T-cell (primary cell): ENCODE results near the gene FTHL17. TPM values are rescaled to one million over a fixed set of nuclear protein-coding genes. Genes with fewer than 3 reads are reported as not detected.

Experiments
- ATAC-seq, 4 experiments: fragments of 200-7000 bp in 3 of 4; fragments of 150-1000 bp in 1 of 4; cut with Tn5 transposase; replicated peaks in 1 of 4; 1 replicate in 3 of 4; 2 replicates in 1 of 4; pipeline ENCODE4 v1.10.0; 2021; ENCODE audit warnings: moderate library complexity in 3 of 4, mild to moderate bottlenecking in 2 of 4, moderate number of reproducible peaks in 1 of 4
- CTCF ChIA-PET, 2 donors: fragments of 300-600 bp; sonication (Branson Sonifier 250); formaldehyde crosslinking; loops; one replicate each; lab custom pipeline; 2022; ENCODE audit warnings: antibody characterized with exemption in 2 of 2; lab: Charles Lee
- POLR2A ChIA-PET, 2 donors: fragments of 300-600 bp; sonication (Branson Sonifier 250); formaldehyde crosslinking; loops; one replicate each; lab custom pipeline; 2022; ENCODE audit warnings: antibody characterized with exemption in 2 of 2; lab: Charles Lee
- DNase-seq, 35 experiments: peaks; one replicate each; pipeline versions ENCODE4 v3.0.0 to v3.0.0-alpha.2; 2013 to 2023
- H3K27ac ChIP-seq: one replicate; pipeline ENCODE4 v1.5.1; 2013; ENCODE audit warnings: low read length
- H3K27me3 ChIP-seq, 2 experiments: replicated peaks in 1 of 2; 1 replicate in 1 of 2; 2 replicates in 1 of 2; pipeline versions ENCODE4 v1.6.1 to v1.7.0; 2013; ENCODE audit warnings: low read length in 1 of 2, mixed read lengths in 1 of 2; ENCODE audit not compliant: control insufficient read depth in 2 of 2, insufficient read depth in 2 of 2; ENCODE audit errors: extremely low read depth in 1 of 2
- H3K36me3 ChIP-seq, 2 donors: 1 replicate in 1 of 2; 2 replicates in 1 of 2; pipeline versions ENCODE4 v1.6.1 to v1.7.0; 2013; ENCODE audit warnings: low read length in 1 of 2; ENCODE audit not compliant: control insufficient read depth in 2 of 2, insufficient read depth in 1 of 2; ENCODE audit errors: extremely low read depth in 1 of 2
- H3K4me1 ChIP-seq, 2 experiments: 1 replicate in 1 of 2; 2 replicates in 1 of 2; pipeline versions ENCODE4 v1.6.1 to v1.7.0; 2013; ENCODE audit warnings: low read length in 2 of 2, mixed read lengths in 1 of 2; ENCODE audit not compliant: insufficient read depth in 2 of 2, control insufficient read depth in 1 of 2; ENCODE audit errors: extremely low read depth in 1 of 2
- H3K4me3 ChIP-seq, 2 donors: 1 replicate in 1 of 2; 2 replicates in 1 of 2; pipeline versions ENCODE4 v1.5.1 to v1.7.0; 2013; ENCODE audit warnings: mild to moderate bottlenecking in 2 of 2, low read length in 1 of 2, moderate library complexity in 1 of 2; ENCODE audit not compliant: control insufficient read depth in 1 of 2; ENCODE audit errors: extremely low read depth in 1 of 2
- H3K9me3 ChIP-seq: 2 replicates; pipeline ENCODE4 v1.7.0; 2013
- H3K27ac Mint-ChIP-seq, 2 donors: one replicate each; pipeline ENCODE4 v1.8.0; 2020 to 2021; ENCODE audit warnings: mild to moderate bottlenecking in 2 of 2, mixed read lengths in 2 of 2
- H3K27me3 Mint-ChIP-seq, 2 donors: one replicate each; pipeline ENCODE4 v1.8.0; 2021 to 2022; ENCODE audit warnings: mixed read lengths in 2 of 2
- H3K36me3 Mint-ChIP-seq: one replicate; pipeline ENCODE4 v1.8.0; 2021; ENCODE audit warnings: mixed read lengths
- H3K4me1 Mint-ChIP-seq, 3 donors: one replicate each; pipeline ENCODE4 v1.8.0; 2020 to 2022; ENCODE audit warnings: mixed read lengths in 3 of 3, mild to moderate bottlenecking in 1 of 3
- H3K4me3 Mint-ChIP-seq, 3 donors: one replicate each; pipeline ENCODE4 v1.8.0; 2020 to 2022; ENCODE audit warnings: mild to moderate bottlenecking in 3 of 3, mixed read lengths in 3 of 3, moderate library complexity in 3 of 3
- H3K9me3 Mint-ChIP-seq, 3 donors: one replicate each; pipeline ENCODE4 v1.8.0; 2020 to 2022; ENCODE audit warnings: mixed read lengths in 3 of 3
- WGBS: methylation state at CpG from one replicate; pipeline ENCODE4 v1.1.5; 2013; ENCODE audit warnings: missing lambda C conversion rate; ENCODE audit not compliant: insufficient coverage; 5-methylcytosine and 5-hydroxymethylcytosine counted together
- total RNA-seq, 35 experiments: library from RNA in 6 of 35; stranded (reverse) in 6 of 35; fragments of 120-200 nt in 1 of 35; gene quantifications; one replicate each; pipeline versions ENCODE4 v1.2.1 to v1.2.4 and lab custom pipeline; 2013 to 2026

FTHL17 gene
- total RNA-seq, 5 donors from 2014 or later (not counting 1 experiment from before 2014, with no cell fraction given), result not detected

DNA sequence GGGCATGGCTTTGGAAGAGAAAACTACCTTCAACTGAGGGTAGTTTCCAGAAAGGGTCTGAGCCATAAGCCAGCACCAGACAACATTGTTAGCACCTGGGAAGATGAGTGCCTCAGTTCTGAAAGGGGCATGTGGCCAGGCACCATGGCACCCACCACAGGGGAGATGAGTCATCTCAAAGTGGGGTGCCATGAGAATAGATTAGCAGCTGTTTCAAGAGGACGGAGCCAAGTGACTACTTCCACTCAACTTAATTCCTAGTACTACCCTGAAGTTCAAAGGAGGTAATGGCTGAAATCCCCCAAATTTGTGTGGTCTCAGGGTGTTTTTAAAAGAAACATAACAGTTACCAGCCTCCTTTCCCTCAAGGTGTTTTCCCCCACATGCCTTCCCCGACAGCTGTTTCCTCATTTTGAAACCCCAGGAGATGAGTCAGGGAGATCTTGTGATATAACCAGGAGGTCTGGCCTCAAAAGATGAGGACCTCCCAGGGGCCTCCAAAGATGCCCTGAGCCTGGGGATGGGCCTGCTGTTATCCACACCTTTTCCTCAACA is 27.8 kb upstream of the FTHL17 start:
- ATAC-seq (no peak), DNase-seq (no peak)
- Histone ChIP-seq H3K9me3 (no peaks in the 10 kb centered on the region), H3K4me1 (no peaks in the 10 kb centered on the region), H3K4me3 (no peak overlapping the region), H3K27me3 (no peaks in the 10 kb centered on the region), H3K27ac (no peak overlapping the region), H3K36me3 (no peaks in the 10 kb centered on the region)
- Mint-ChIP-seq H3K4me3 (no peak overlapping the region), H3K27ac (no peak overlapping the region), H3K4me1 (no peaks in the 10 kb centered on the region), H3K27me3 (peaks cover 0 to 9% of the 10 kb centered on the region in 2 donors), H3K36me3 (no peaks in the 10 kb centered on the region), H3K9me3 (peaks cover 0 to 12% (median 0%) of the 10 kb centered on the region in 3 donors)
- WGBS, result no CpG with 5 or more reads among the region's 2 CpGs
- ChIA-PET CTCF (no interaction called here), POLR2A (no interaction called here)

DNA sequence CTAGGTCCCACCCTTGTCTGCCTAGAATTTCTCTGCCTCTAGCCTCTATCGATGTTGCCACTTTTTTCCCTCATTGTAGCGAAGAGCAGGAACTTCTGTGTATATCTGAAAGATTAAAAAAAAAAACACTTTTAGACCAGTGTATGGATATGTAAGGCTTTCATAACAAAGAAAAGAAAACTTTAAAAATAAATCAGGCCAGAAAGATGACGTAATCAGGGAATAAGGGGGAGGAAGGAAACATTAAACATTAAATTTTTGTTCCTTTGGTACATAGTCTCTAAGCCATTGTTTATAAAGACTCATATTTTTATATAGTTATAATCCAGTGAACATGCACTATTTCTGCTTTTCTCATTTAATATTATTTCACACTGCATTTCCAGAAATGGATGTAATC is 26.2 kb upstream of the FTHL17 start:
- CTCF ChIA-PET, result no interaction called here
- Histone ChIP-seq H3K4me1 (no peaks in the 10 kb centered on the region), H3K36me3 (no peaks in the 10 kb centered on the region), H3K4me3 (no peak overlapping the region), H3K27me3 (no peaks in the 10 kb centered on the region), H3K27ac (no peak overlapping the region), H3K9me3 (no peaks in the 10 kb centered on the region)
- peaks cover 0 to 5% of the 10 kb centered on the region in 2 donors for H3K27me3 Mint-ChIP-seq
- ATAC-seq (no peak), DNase-seq (no peak)
- no peak overlapping the region for H3K4me3 Mint-ChIP-seq
- H3K9me3 Mint-ChIP-seq, result peaks cover 0 to 9% (median 0%) of the 10 kb centered on the region in 3 donors
- H3K36me3 Mint-ChIP-seq, result no peaks in the 10 kb centered on the region
- WGBS, result no CpG with 5 or more reads among the region's 3 CpGs
- POLR2A ChIA-PET, result no interaction called here
- H3K27ac Mint-ChIP-seq, result no peak overlapping the region
- H3K4me1 Mint-ChIP-seq, result no peaks in the 10 kb centered on the region

DNA sequence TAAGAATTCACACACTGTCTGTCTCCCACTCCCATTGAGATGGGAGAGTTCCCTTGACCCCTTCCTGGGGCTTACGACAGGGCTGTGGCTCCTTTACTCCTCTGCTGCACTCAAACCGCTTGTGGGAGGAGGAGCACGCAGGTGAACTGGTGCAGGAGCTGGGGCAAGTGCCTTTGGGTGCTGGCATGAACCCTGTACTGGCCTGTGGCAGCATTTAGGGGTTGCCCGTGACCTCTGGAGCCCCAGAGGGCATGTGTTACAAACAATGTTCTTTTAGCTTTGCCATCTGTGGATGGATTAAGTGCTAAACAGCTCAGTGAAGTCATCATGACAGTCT is 21.8 kb upstream of the FTHL17 start:
- Histone ChIP-seq H3K9me3 (no peaks in the 10 kb centered on the region), H3K36me3 (no peaks in the 10 kb centered on the region), H3K27me3 (no peaks in the 10 kb centered on the region), H3K4me3 (no peak overlapping the region), H3K4me1 (no peaks in the 10 kb centered on the region), H3K27ac (no peak overlapping the region)
- ATAC-seq (no peak), DNase-seq (no peak)
- ChIA-PET POLR2A (no interaction called here), CTCF (no interaction called here)
- no peak overlapping the region for H3K4me3 Mint-ChIP-seq
- peaks cover 0 to 9% (median 0%) of the 10 kb centered on the region in 3 donors for H3K9me3 Mint-ChIP-seq
- no CpG with 5 or more reads among the region's 4 CpGs for WGBS
- H3K4me1 Mint-ChIP-seq, result no peaks in the 10 kb centered on the region
- no peak overlapping the region for H3K27ac Mint-ChIP-seq
- H3K36me3 Mint-ChIP-seq, result no peaks in the 10 kb centered on the region
- peaks cover 0 to 5% of the 10 kb centered on the region in 2 donors for H3K27me3 Mint-ChIP-seq

DNA sequence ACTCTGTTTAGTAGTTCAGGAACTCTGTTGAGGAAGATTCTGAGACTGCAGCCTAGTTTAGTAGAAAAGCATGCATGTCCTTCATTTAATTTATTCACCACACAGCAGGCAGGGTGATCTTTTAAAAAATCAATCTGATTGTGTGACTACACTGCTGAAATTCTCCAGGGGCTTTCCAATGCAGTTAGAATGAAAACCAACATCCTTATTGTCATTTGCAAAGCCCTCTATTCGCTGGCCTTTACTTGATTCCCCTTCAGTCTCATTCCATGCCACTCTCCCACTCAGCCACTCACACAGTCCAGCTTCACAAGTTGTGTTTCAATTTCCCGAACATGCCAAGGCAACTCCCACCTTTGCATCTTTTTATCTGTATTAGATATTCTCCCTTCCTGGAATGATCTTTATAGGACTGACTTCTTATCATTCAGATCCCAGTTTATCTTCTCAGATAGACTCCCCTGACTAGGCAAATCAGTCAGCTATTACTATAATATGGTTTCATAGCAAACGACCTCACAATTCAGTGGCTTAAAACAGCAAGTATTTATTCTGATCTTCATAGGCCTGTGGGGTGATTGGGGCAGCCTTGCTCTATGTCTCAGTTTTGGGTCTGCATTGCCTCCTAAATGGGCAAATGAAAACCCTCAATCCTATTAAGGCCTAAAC is 21.3 kb upstream of the FTHL17 start:
- ChIA-PET POLR2A (no interaction called here), CTCF (no interaction called here)
- 57% methylated on average over 2 of the region's 3 CpGs for WGBS
- no peaks in the 10 kb centered on the region for H3K36me3 ChIP-seq
- Mint-ChIP-seq H3K27me3 (peaks cover 0 to 5% of the 10 kb centered on the region in 2 donors), H3K4me3 (no peak overlapping the region), H3K4me1 (no peaks in the 10 kb centered on the region), H3K9me3 (peaks cover 0 to 9% (median 0%) of the 10 kb centered on the region in 3 donors), H3K36me3 (no peaks in the 10 kb centered on the region), H3K27ac (no peak overlapping the region)
- no peak for DNase-seq
- no peaks in the 10 kb centered on the region for H3K4me1 ChIP-seq
- no peaks in the 10 kb centered on the region for H3K27me3 ChIP-seq
- H3K9me3 ChIP-seq, result no peaks in the 10 kb centered on the region
- H3K4me3 ChIP-seq, result no peak overlapping the region
- no peak overlapping the region for H3K27ac ChIP-seq
- ATAC-seq, result no peak

DNA sequence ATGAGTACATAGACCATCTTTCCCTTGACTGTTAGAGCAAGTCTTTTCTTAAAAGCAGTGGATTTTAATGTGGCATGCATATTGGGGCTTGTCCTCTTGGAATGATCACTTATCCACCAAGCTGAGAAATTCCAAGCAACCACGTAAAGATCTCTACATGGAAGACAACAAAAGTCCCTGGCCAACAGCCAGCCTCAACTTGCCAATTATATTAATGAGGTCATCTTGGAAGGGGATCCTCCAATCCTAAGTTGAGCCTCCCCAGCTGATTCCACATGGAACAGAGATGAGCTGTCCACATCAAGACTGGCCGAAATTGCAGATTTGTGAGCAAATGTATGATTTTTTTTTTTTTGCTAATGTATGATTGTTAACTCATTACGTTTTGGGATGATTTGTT is 20.6 kb upstream of the FTHL17 start:
- H3K27ac ChIP-seq, result no peak overlapping the region
- ATAC-seq (no peak), DNase-seq (no peak)
- WGBS, result no CpG with 5 or more reads among the region's 3 CpGs
- no peak overlapping the region for H3K4me3 ChIP-seq
- Mint-ChIP-seq H3K36me3 (no peaks in the 10 kb centered on the region), H3K27ac (no peak overlapping the region), H3K9me3 (peaks cover 0 to 9% (median 0%) of the 10 kb centered on the region in 3 donors), H3K4me3 (no peak overlapping the region), H3K27me3 (peaks cover 0 to 5% of the 10 kb centered on the region in 2 donors), H3K4me1 (no peaks in the 10 kb centered on the region)
- H3K27me3 ChIP-seq, result no peaks in the 10 kb centered on the region
- POLR2A ChIA-PET, result no interaction called here
- no peaks in the 10 kb centered on the region for H3K4me1 ChIP-seq
- no peaks in the 10 kb centered on the region for H3K9me3 ChIP-seq
- CTCF ChIA-PET, result no interaction called here
- no peaks in the 10 kb centered on the region for H3K36me3 ChIP-seq

DNA sequence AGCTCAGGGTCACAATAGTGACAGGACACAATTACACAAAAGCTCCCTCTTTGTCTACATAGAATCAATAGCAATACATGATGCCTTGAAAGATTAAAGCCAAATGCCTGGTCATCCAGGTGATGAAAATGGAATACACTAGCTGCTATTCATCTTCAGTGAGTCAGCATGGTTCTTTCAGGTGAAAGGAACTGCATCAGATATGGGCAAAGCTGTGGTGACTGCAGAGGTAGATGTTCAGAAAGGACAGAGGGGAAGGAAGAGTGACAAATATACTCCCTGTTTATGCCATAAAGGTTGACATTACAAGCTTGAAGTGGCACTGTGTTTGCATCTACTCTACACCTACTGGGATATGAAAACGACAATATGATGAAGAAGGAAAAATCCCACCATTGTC is 20.0 kb upstream of the FTHL17 start:
- H3K4me3 Mint-ChIP-seq, result no peak overlapping the region
- Histone ChIP-seq H3K27ac (no peak overlapping the region), H3K36me3 (no peaks in the 10 kb centered on the region), H3K9me3 (no peaks in the 10 kb centered on the region), H3K4me1 (no peaks in the 10 kb centered on the region), H3K4me3 (no peak overlapping the region), H3K27me3 (no peaks in the 10 kb centered on the region)
- ATAC-seq (no peak), DNase-seq (no peak)
- no CpG with 5 or more reads among the region's 1 CpG for WGBS
- H3K36me3 Mint-ChIP-seq, result no peaks in the 10 kb centered on the region
- H3K4me1 Mint-ChIP-seq, result no peaks in the 10 kb centered on the region
- H3K27me3 Mint-ChIP-seq, result peaks cover 0 to 11% of the 10 kb centered on the region in 2 donors
- ChIA-PET CTCF (no interaction called here), POLR2A (no interaction called here)
- H3K9me3 Mint-ChIP-seq, result peaks cover 0 to 7% (median 0%) of the 10 kb centered on the region in 3 donors
- H3K27ac Mint-ChIP-seq, result no peak overlapping the region
